Upper lobe of right lung (tissue), 1 donor: ENCODE results near the gene TBC1D22A. TPM values are rescaled to one million over a fixed set of nuclear protein-coding genes. Genes with fewer than 3 reads are reported as not detected.
A peak's percentile ranks its signal among the peaks of the same experiment; 100 is the strongest.

Source experiments
- ATAC-seq: fragments of 200-7000 bp; cut with Tn5 transposase; one replicate; pipeline ENCODE4 v1.9.1; 2020; ENCODE audit warnings: mild to moderate bottlenecking, moderate library complexity
- DNase-seq: peaks from one replicate; pipeline ENCODE4 v3.0.0-alpha.2; 2020
- H3K27ac ChIP-seq: fragments of 200-600 bp; one replicate; pipeline ENCODE4 v1.8.0; 2022
- H3K27me3 ChIP-seq: fragments of 200-600 bp; one replicate; pipeline ENCODE4 v1.8.0; 2022; ENCODE audit warnings: mild to moderate bottlenecking
- H3K36me3 ChIP-seq: fragments of 200-600 bp; one replicate; pipeline ENCODE4 v1.8.0; 2022
- H3K4me1 ChIP-seq: fragments of 200-600 bp; one replicate; pipeline ENCODE4 v1.8.0; 2022
- H3K4me3 ChIP-seq: fragments of 200-600 bp; one replicate; pipeline ENCODE4 v1.8.0; 2022; ENCODE audit warnings: mild to moderate bottlenecking
- H3K9me3 ChIP-seq: fragments of 200-600 bp; one replicate; pipeline ENCODE4 v1.8.0; 2022
- CTCF ChIP-seq: fragments of 200-600 bp; IDR thresholded peaks from one replicate; pipeline ENCODE4 v1.8.0; 2022; ENCODE audit warnings: antibody characterized with exemption
- intact Hi-C: fragments of 100-400 bp; cut with DNase I; formaldehyde crosslinking; loops from one replicate; pipeline ENCODE4 v1.11.0; 2022
- total RNA-seq: library from RNA; stranded (reverse); fragmentation: NEBNext Ultra II Directional; extraction: Animal tissue kit (Norgen Biotek cat#: 25700); gene quantifications from one replicate; pipeline ENCODE4 v1.2.1, GENCODE V29; 2021
- donor health status: DM: no; HTN: yes; CAD: no; lungs with severe emphysema.

The TBC1D22A gene
- total RNA-seq, 1 donor from 2014 or later, result 31.3 TPM

- Histone ChIP-seq H3K4me3 (no peak overlapping the region), H3K9me3 (no peaks in the 10 kb centered on the region), H3K36me3 (no peaks in the 10 kb centered on the region), H3K27ac (no peak overlapping the region), H3K4me1 (no peaks in the 10 kb centered on the region), H3K27me3 (no peaks in the 10 kb centered on the region)
- TF ChIP-seq CTCF, result no peak
- ATAC-seq, result no peak
- peak; percentile 60 for DNase-seq
- intact Hi-C loops, result no loop called here
Measured at GRCh38 chr22:47176573-47177333, 414.3 kb downstream of the TBC1D22A start.

GRCh38 chr22:47177334-47177815 is 414.9 kb downstream of the TBC1D22A start:
- TF ChIP-seq CTCF, result no peak
- DNase-seq, result no peak

GRCh38 chr22:47178339-47178738 is 415.9 kb downstream of the TBC1D22A start:
- no peak overlapping the region for H3K4me3 ChIP-seq
- H3K27me3 ChIP-seq, result no peaks in the 10 kb centered on the region
- ATAC-seq, result no peak
- DNase-seq, result peak; percentile 26
- TF ChIP-seq CTCF, result no peak
- no peak overlapping the region for H3K27ac ChIP-seq
- no peaks in the 10 kb centered on the region for H3K36me3 ChIP-seq
- H3K9me3 ChIP-seq, result no peaks in the 10 kb centered on the region
- no peaks in the 10 kb centered on the region for H3K4me1 ChIP-seq
- intact Hi-C loops, result no loop called here

More at GRCh38 chr22:47177334-47177815, 414.9 kb downstream of the TBC1D22A start:
- Histone ChIP-seq H3K36me3 (no peaks in the 10 kb centered on the region), H3K27ac (no peak overlapping the region), H3K27me3 (no peaks in the 10 kb centered on the region), H3K4me3 (no peak overlapping the region), H3K4me1 (no peaks in the 10 kb centered on the region), H3K9me3 (no peaks in the 10 kb centered on the region)
- intact Hi-C loops, result no loop called here
- ATAC-seq, result no peak

- no peak for DNase-seq
Measured at GRCh38 chr22:47180796-47181195, 418.3 kb downstream of the TBC1D22A start.

GRCh38 chr22:47187176-47187957 is 424.9 kb downstream of the TBC1D22A start:
- Histone ChIP-seq H3K36me3 (no peaks in the 10 kb centered on the region), H3K27me3 (no peaks in the 10 kb centered on the region), H3K9me3 (peaks cover 5% of the 10 kb centered on the region), H3K4me1 (no peaks in the 10 kb centered on the region), H3K27ac (no peak overlapping the region), H3K4me3 (no peak overlapping the region)
- intact Hi-C loops, result no loop called here
- DNase-seq, result peak; percentile 19
- no peak for TF ChIP-seq CTCF
- no peak for ATAC-seq

More at GRCh38 chr22:47180796-47181195, 418.3 kb downstream of the TBC1D22A start:
- intact Hi-C loops, result no loop called here
- H3K9me3 ChIP-seq, result peaks cover 5% of the 10 kb centered on the region
- no peaks in the 10 kb centered on the region for H3K4me1 ChIP-seq
- no peak for ATAC-seq
- TF ChIP-seq CTCF, result no peak
- no peaks in the 10 kb centered on the region for H3K36me3 ChIP-seq
- H3K27me3 ChIP-seq, result no peaks in the 10 kb centered on the region
- no peak overlapping the region for H3K27ac ChIP-seq
- H3K4me3 ChIP-seq, result no peak overlapping the region
